Measurements from ENCODE around the gene NCOA6. TPM values are rescaled to one million over a fixed set of nuclear protein-coding genes. Genes with fewer than 3 reads are reported as not detected.

NCOA6 gene
- total RNA-seq, 2 experiments from 2014 or later = 8.8 to 24.4 TPM

DNA sequence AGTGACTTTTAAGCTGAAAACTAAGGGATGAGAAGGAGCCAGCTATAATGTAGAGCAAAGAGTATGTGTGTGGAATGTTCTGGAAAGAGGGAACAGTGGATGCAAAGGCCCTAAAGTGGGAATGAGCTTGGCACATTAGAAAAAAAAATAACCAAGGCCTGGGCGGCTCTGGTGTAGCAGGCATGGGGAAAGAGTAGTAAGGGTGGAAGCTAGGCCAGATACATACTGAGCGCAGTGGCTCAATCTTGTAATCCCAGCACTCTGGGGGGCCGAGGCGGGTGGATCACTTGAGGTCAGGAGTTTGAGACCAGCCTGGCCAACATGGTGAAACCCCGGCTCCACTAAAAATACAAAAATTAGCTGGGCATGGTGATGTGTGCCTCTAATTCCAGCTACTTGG is 38.8 kb upstream of the NCOA6 start:
- no peaks in the 10 kb centered on the region for H3K36me3 ChIP-seq (ENCODE audit: insufficient read depth, low read length)
- TF ChIP-seq EZH2phosphoT487 (IDR thresholded peaks at IDR 0.05; ENCODE audit: borderline replicate concordance, low read depth, low read length) (no peak), CTCF (conservative IDR thresholded peaks at IDR 0.05; ENCODE audit: low read length) (no peak)
- H2AFZ ChIP-seq (ENCODE audit: low read length) = no peak overlapping the region

DNA sequence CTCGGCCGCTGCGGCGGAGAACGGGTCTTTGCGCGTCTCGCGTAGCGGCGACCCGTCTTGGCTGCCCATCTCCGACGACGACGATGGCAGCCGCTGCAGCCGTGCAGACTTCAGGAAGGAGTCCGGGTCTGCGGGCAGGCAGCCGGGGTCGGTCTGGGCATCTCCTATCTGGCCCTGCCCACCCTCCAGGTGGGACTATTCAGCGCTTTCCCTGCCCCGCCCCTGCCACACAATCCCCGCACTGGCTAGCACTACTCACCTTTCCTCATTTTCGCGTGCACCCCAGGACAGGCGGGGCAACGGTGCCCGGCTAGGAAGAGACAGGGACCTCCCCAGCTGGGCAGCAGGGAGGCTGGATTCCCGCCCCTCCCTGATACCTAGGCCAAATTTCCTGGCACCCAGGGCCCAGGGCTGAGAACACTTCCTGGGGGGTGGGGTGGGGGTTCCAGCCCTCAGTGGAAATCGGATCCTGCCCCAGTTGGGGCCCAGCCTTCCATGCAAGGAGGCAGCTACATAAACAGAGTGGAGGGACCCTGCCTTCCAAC is 38.0 kb upstream of the NCOA6 start:
- Histone ChIP-seq H3K79me2 (ENCODE audit: insufficient read depth, low read depth, low read length) (no peaks in the 10 kb centered on the region), H3K9me3 (ENCODE audit: low read length) (no peaks in the 10 kb centered on the region), H4K20me1 (ENCODE audit: insufficient read depth, low read length) (no peaks in the 10 kb centered on the region), H3K9me2 (ENCODE audit: insufficient read depth, low read length) (no peaks in the 10 kb centered on the region), H3K36me3 (ENCODE audit: insufficient read depth, low read length) (no peaks in the 10 kb centered on the region), H3K27ac (ENCODE audit: low read depth, low read length, poor library complexity, severe bottlenecking) (no peak overlapping the region), H3K4me3 (ENCODE audit: low read depth, low read length, poor library complexity, severe bottlenecking) (no peak overlapping the region), H3K4me1 (ENCODE audit: insufficient read depth, low read length, poor library complexity, severe bottlenecking) (no peaks in the 10 kb centered on the region), H2AFZ (ENCODE audit: low read length) (no peak overlapping the region), H3K4me2 (ENCODE audit: low read length) (no peak overlapping the region)
- ChIA-PET CTCF (ENCODE audit: unreplicated experiment) (no interaction called here), POLR2A (interaction anchor here (1.0 to 1.2 kb wide), 2 partner anchors 8 to 92 kb away, joined by 4 read pairs; partner anchors contain the start of genes GSS and MYH7B)
- BruUV-seq (replicated peaks) = no TSS peak
- no peak for DNase-seq (ENCODE audit: low spot score)
- no peak for TF ChIP-seq EZH2phosphoT487 (IDR thresholded peaks at IDR 0.05; ENCODE audit: borderline replicate concordance, low read depth, low read length)
- no peak for TF ChIP-seq CTCF (conservative IDR thresholded peaks at IDR 0.05; ENCODE audit: low read length)
- intact Hi-C loops (cut with micrococcal nuclease; ENCODE audit: unreplicated experiment) = no loop called here

More for the DNA sequence above, 38.8 kb upstream of the NCOA6 start:
- Histone ChIP-seq H3K4me3 (ENCODE audit: low read depth, low read length, poor library complexity, severe bottlenecking) (no peak overlapping the region), H3K4me1 (ENCODE audit: insufficient read depth, low read length, poor library complexity, severe bottlenecking) (no peaks in the 10 kb centered on the region), H3K27ac (ENCODE audit: low read depth, low read length, poor library complexity, severe bottlenecking) (no peak overlapping the region), H3K79me2 (ENCODE audit: insufficient read depth, low read depth, low read length) (no peaks in the 10 kb centered on the region), H3K4me2 (ENCODE audit: low read length) (no peak overlapping the region), H4K20me1 (ENCODE audit: insufficient read depth, low read length) (no peaks in the 10 kb centered on the region), H3K9me2 (ENCODE audit: insufficient read depth, low read length) (no peaks in the 10 kb centered on the region), H3K9me3 (ENCODE audit: low read length) (no peaks in the 10 kb centered on the region)
- POLR2A ChIA-PET = interaction anchor here (1.0 to 1.2 kb wide), 3 partner anchors 8 to 92 kb away, joined by 3 to 4 read pairs (median 4); partner anchors contain the start of genes GSS and MYH7B
- DNase-seq (ENCODE audit: low spot score) = no peak
- intact Hi-C loops (cut with micrococcal nuclease; ENCODE audit: unreplicated experiment) = no loop called here
- CTCF ChIA-PET (ENCODE audit: unreplicated experiment) = no interaction called here
- no TSS peak for BruUV-seq (replicated peaks)

DNA sequence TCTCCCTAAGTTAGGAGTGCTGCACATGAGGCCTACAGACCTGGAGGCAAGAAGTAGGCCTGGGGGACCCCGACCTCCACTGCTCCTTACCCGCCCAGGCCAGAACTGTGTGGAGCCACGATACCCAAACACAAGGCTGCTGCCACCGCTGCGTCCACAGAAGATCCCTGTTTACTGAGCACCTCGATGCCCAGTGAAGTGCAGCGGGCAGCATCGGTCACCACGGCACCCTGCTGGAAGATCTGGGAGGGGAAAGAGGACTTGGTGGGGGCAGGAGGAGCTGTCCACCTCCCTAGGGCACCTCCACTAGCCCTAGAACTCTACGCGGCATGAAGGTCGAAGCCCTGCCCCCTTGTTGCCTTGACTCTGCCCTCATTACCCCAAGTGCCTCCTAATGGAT is 37.3 kb upstream of the NCOA6 start:
- H3K4me1 ChIP-seq (ENCODE audit: insufficient read depth, low read length, poor library complexity, severe bottlenecking) = no peaks in the 10 kb centered on the region
- no peak overlapping the region for H3K4me2 ChIP-seq (ENCODE audit: low read length)
- POLR2A ChIA-PET = interaction anchor here (0.6 kb wide), 1 partner anchor 29 kb away, joined by 3 read pairs; no protein-coding TSS in a partner anchor
- TF ChIP-seq CTCF (conservative IDR thresholded peaks at IDR 0.05; ENCODE audit: low read length) (no peak), EZH2phosphoT487 (IDR thresholded peaks at IDR 0.05; ENCODE audit: borderline replicate concordance, low read depth, low read length) (no peak)
- no peak overlapping the region for H2AFZ ChIP-seq (ENCODE audit: low read length)
- no peaks in the 10 kb centered on the region for H4K20me1 ChIP-seq (ENCODE audit: insufficient read depth, low read length)
- CTCF ChIA-PET (ENCODE audit: unreplicated experiment) = no interaction called here
- H3K9me3 ChIP-seq (ENCODE audit: low read length) = no peaks in the 10 kb centered on the region
- no peaks in the 10 kb centered on the region for H3K9me2 ChIP-seq (ENCODE audit: insufficient read depth, low read length)
- intact Hi-C loops (cut with micrococcal nuclease; ENCODE audit: unreplicated experiment) = no loop called here
- no peaks in the 10 kb centered on the region for H3K36me3 ChIP-seq (ENCODE audit: insufficient read depth, low read length)
- H3K4me3 ChIP-seq (ENCODE audit: low read depth, low read length, poor library complexity, severe bottlenecking) = no peak overlapping the region
- H3K27ac ChIP-seq (ENCODE audit: low read depth, low read length, poor library complexity, severe bottlenecking) = no peak overlapping the region
- no peak for DNase-seq (ENCODE audit: low spot score)
- no TSS peak for BruUV-seq (replicated peaks)
- H3K79me2 ChIP-seq (ENCODE audit: insufficient read depth, low read depth, low read length) = no peaks in the 10 kb centered on the region

Data from OCI-LY7 (cell line).